H9 (cell line): ENCODE measurements around the gene SLC4A1. TPM values are rescaled to one million over a fixed set of nuclear protein-coding genes. Genes with fewer than 3 reads are reported as not detected.

Source experiments
- DNase-seq: peaks from one replicate; pipeline ENCODE4 v3.0.0-alpha.2; 2017
- H2AFZ ChIP-seq: one replicate; pipeline ENCODE4 v1.6.1; 2013; ENCODE audit warnings: mild to moderate bottlenecking, low read length, control low read depth, moderate library complexity
- H2AK5ac ChIP-seq: 2 replicates; pipeline ENCODE4 v1.6.1; 2013; ENCODE audit warnings: low read length, control low read depth, mixed read lengths; ENCODE audit not compliant: insufficient read length
- H2BK120ac ChIP-seq: one replicate; pipeline ENCODE4 v1.6.1; 2013; ENCODE audit warnings: low read depth, mild to moderate bottlenecking, low read length, control low read depth, inconsistent platforms; ENCODE audit not compliant: poor library complexity, severe bottlenecking
- H2BK12ac ChIP-seq: 2 replicates; pipeline ENCODE4 v1.6.1; 2013; ENCODE audit warnings: low read length, control low read depth, mixed read lengths, low read depth; ENCODE audit not compliant: insufficient read length
- H2BK15ac ChIP-seq: 2 replicates; pipeline ENCODE4 v1.6.1; 2013; ENCODE audit warnings: low read depth, low read length, control low read depth
- H2BK20ac ChIP-seq: one replicate; pipeline ENCODE4 v1.6.1; 2013; ENCODE audit warnings: low read depth, mild to moderate bottlenecking, low read length, control low read depth, inconsistent platforms; ENCODE audit not compliant: poor library complexity, severe bottlenecking
- H2BK5ac ChIP-seq: 2 replicates; pipeline ENCODE4 v1.6.1; 2013; ENCODE audit warnings: low read length, control low read depth, mixed read lengths; ENCODE audit not compliant: insufficient read length
- H3K14ac ChIP-seq: 2 replicates; pipeline ENCODE4 v1.6.1; 2013; ENCODE audit warnings: low read length, control low read depth; ENCODE audit not compliant: insufficient read depth
- H3K18ac ChIP-seq: 2 replicates; pipeline ENCODE4 v1.6.1; 2013; ENCODE audit warnings: low read depth, mild to moderate bottlenecking, mixed read lengths, low read length, control low read depth; ENCODE audit not compliant: insufficient read length
- H3K23ac ChIP-seq: 2 replicates; pipeline ENCODE4 v1.6.1; 2013; ENCODE audit warnings: low read length, control low read depth, mixed read lengths, low read depth; ENCODE audit not compliant: insufficient read length
- H3K23me2 ChIP-seq: 2 replicates; pipeline ENCODE4 v1.6.1; 2013; ENCODE audit warnings: low read depth, mild to moderate bottlenecking, mixed read lengths, low read length, control low read depth; ENCODE audit not compliant: insufficient read length, poor library complexity, severe bottlenecking
- H3K27ac ChIP-seq: 2 replicates; pipeline ENCODE4 v1.5.1; 2013; ENCODE audit warnings: low read length, control low read depth, mixed read lengths, low read depth; ENCODE audit not compliant: insufficient read length
- H3K27me3 ChIP-seq: 2 replicates; pipeline ENCODE4 v1.6.1; 2013; ENCODE audit warnings: low read length, control low read depth, inconsistent platforms; ENCODE audit not compliant: insufficient read depth
- H3K4ac ChIP-seq: 2 replicates; pipeline ENCODE4 v1.6.1; 2013; ENCODE audit warnings: low read depth, mild to moderate bottlenecking, control low read depth, inconsistent platforms, low read length, moderate library complexity
- H3K4me1 ChIP-seq: 2 replicates; pipeline ENCODE4 v1.6.1; 2013; ENCODE audit warnings: low read length, control low read depth, inconsistent platforms; ENCODE audit not compliant: insufficient read depth
- H3K4me2 ChIP-seq: 2 replicates; pipeline ENCODE4 v1.6.1; 2013; ENCODE audit warnings: low read length, control low read depth, mixed read lengths; ENCODE audit not compliant: insufficient read length, insufficient read depth
- H3K56ac ChIP-seq: 2 replicates; pipeline ENCODE4 v1.6.1; 2013; ENCODE audit warnings: low read depth, mild to moderate bottlenecking, mixed read lengths, low read length, control low read depth; ENCODE audit not compliant: insufficient read length
- H3K79me1 ChIP-seq: 2 replicates; pipeline ENCODE4 v1.6.1; 2013; ENCODE audit warnings: low read depth, mild to moderate bottlenecking, moderate library complexity, low read length, control low read depth, inconsistent platforms; ENCODE audit not compliant: insufficient read depth, poor library complexity, severe bottlenecking
- H3K79me2 ChIP-seq: 2 replicates; pipeline ENCODE4 v1.6.1; 2013; ENCODE audit warnings: low read length, control low read depth, inconsistent platforms; ENCODE audit not compliant: insufficient read depth
- H3K9ac ChIP-seq: 2 replicates; pipeline ENCODE4 v1.6.1; 2013; ENCODE audit warnings: low read length, control low read depth, mixed read lengths; ENCODE audit not compliant: insufficient read length; ENCODE audit errors: extremely low read depth
- H3K9me3 ChIP-seq: one replicate; pipeline ENCODE4 v1.6.1; 2013; ENCODE audit warnings: low read depth, low read length, inconsistent platforms; ENCODE audit not compliant: control insufficient read depth
- H3T11ph ChIP-seq: one replicate; pipeline ENCODE4 v1.6.1; 2013; ENCODE audit warnings: mild to moderate bottlenecking, low read length, control low read depth, inconsistent platforms
- H4K20me1 ChIP-seq: one replicate; pipeline ENCODE4 v1.6.1; 2013; ENCODE audit not compliant: control insufficient read depth, insufficient read length, insufficient read depth
- H4K5ac ChIP-seq: 2 replicates; pipeline ENCODE4 v1.6.1; 2013; ENCODE audit warnings: low read depth, mild to moderate bottlenecking, mixed read lengths, low read length, control low read depth; ENCODE audit not compliant: insufficient read length
- H4K8ac ChIP-seq: replicated peaks from 2 replicates; pipeline ENCODE4 v1.6.1; 2013; ENCODE audit warnings: low read length, control low read depth, mixed read lengths, low read depth; ENCODE audit not compliant: insufficient read length
- H4K91ac ChIP-seq: 2 replicates; pipeline ENCODE4 v1.6.1; 2013; ENCODE audit warnings: low read depth, mild to moderate bottlenecking, moderate library complexity, mixed read lengths, low read length, control low read depth; ENCODE audit not compliant: insufficient read length
- H3K27ac Mint-ChIP-seq, 3 experiments: 2 replicates in 2 of 3; 3 replicates in 1 of 3; pipeline ENCODE4 v1.8.0; 2020 to 2021; ENCODE audit warnings: mixed read lengths in 3 of 3, mild to moderate bottlenecking in 1 of 3, moderate library complexity in 1 of 3
- H3K27me3 Mint-ChIP-seq: 2 replicates; pipeline ENCODE4 v1.8.0; 2021; ENCODE audit warnings: low read depth, mild to moderate bottlenecking, moderate library complexity, mixed read lengths
- H3K36me3 Mint-ChIP-seq, 3 experiments: 2 replicates in 2 of 3; 3 replicates in 1 of 3; pipeline ENCODE4 v1.8.0; 2020 to 2021; ENCODE audit warnings: low read depth in 3 of 3, mixed read lengths in 3 of 3; ENCODE audit not compliant: insufficient read depth in 1 of 3
- H3K4me1 Mint-ChIP-seq, 2 experiments: 2 replicates each; pipeline ENCODE4 v1.8.0; 2020; ENCODE audit warnings: mixed read lengths in 2 of 2
- H3K4me3 Mint-ChIP-seq, 2 experiments: 2 replicates in 1 of 2; 3 replicates in 1 of 2; pipeline ENCODE4 v1.8.0; 2020 to 2021; ENCODE audit warnings: mild to moderate bottlenecking in 2 of 2, mixed read lengths in 2 of 2, moderate library complexity in 1 of 2
- H3K9me3 Mint-ChIP-seq, 2 experiments: 2 replicates in 1 of 2; 3 replicates in 1 of 2; pipeline ENCODE4 v1.8.0; 2020; ENCODE audit warnings: mild to moderate bottlenecking in 2 of 2, mixed read lengths in 2 of 2, moderate library complexity in 1 of 2
- WGBS: extraction: QIAGEN DNeasy Blood & Tissue Kit; methylation state at CpG from one replicate; pipeline ENCODE4 v1.1.7; 2013; ENCODE audit warnings: missing lambda C conversion rate, low lambda C conversion rate, mixed read lengths; ENCODE audit not compliant: insufficient read length; ENCODE audit errors: extremely low coverage; 5-methylcytosine and 5-hydroxymethylcytosine counted together
- total RNA-seq: library from RNA; stranded (reverse); gene quantifications from 2 replicates; pipeline ENCODE4 v1.2.1, GENCODE V29; 2021
- TF ChIP-seq, protein P1 (sequence below): fragments of 200-600 bp; sonication (generic); conservative IDR thresholded peaks from 3 replicates; pipeline ENCODE4 v1.8.0; 2021; ENCODE audit warnings: antibody characterized with exemption, mild to moderate bottlenecking

SLC4A1 gene
- total RNA-seq, 1 experiment from 2014 or later: not detected

DNA sequence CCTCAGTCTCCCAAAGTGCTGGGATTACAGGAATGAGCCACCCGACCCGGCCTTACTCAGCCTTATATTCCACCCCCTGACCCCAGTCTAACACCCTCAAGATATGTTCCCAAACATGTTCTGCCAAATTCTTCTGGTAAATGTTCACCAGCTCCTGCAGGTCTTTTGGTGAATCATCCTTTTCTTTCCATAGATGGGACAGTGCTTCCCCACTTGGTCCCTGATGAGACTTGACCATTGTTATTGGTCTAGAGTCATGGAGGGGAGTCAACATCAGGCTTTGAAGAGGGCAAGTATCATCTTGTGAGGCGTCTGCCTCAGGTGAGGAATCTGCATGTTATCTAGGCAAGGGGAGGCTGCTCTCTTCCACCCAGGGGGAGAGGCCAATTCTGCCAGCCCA lies 30.0 kb upstream of the SLC4A1 start:
- Mint-ChIP-seq H3K9me3 (no peaks in the 10 kb centered on the region), H3K4me3 (no peak overlapping the region; a peak in 1 of 5 replicates)
- no CpG with 5 or more reads among the region's 3 CpGs for WGBS

More for the DNA sequence above, 30.0 kb upstream of the SLC4A1 start:
- Histone ChIP-seq H3K4me1 (no peaks in the 10 kb centered on the region), H2AK5ac (no peak overlapping the region), H3K9me3 (no peaks in the 10 kb centered on the region), H4K91ac (no peak overlapping the region), H3K56ac (no peak overlapping the region), H3K27ac (no peak overlapping the region), H2BK15ac (no peak overlapping the region), H3T11ph (no peak overlapping the region), H2BK5ac (no peak overlapping the region), H4K8ac (no peak overlapping the region), H4K5ac (no peak overlapping the region), H2BK12ac (no peak overlapping the region), H2AFZ (no peak overlapping the region), H3K79me1 (no peaks in the 10 kb centered on the region), H4K20me1 (no peaks in the 10 kb centered on the region), H3K18ac (no peak overlapping the region), H2BK20ac (no peak overlapping the region), H3K23ac (no peak overlapping the region), H2BK120ac (no peak overlapping the region), H3K23me2 (no peaks in the 10 kb centered on the region), H3K79me2 (no peaks in the 10 kb centered on the region), H3K4me2 (no peak overlapping the region), H3K4ac (no peak overlapping the region), H3K14ac (no peak overlapping the region), H3K9ac (no peak overlapping the region), H3K27me3 (no peaks in the 10 kb centered on the region)
- TF ChIP-seq, protein P1, sequence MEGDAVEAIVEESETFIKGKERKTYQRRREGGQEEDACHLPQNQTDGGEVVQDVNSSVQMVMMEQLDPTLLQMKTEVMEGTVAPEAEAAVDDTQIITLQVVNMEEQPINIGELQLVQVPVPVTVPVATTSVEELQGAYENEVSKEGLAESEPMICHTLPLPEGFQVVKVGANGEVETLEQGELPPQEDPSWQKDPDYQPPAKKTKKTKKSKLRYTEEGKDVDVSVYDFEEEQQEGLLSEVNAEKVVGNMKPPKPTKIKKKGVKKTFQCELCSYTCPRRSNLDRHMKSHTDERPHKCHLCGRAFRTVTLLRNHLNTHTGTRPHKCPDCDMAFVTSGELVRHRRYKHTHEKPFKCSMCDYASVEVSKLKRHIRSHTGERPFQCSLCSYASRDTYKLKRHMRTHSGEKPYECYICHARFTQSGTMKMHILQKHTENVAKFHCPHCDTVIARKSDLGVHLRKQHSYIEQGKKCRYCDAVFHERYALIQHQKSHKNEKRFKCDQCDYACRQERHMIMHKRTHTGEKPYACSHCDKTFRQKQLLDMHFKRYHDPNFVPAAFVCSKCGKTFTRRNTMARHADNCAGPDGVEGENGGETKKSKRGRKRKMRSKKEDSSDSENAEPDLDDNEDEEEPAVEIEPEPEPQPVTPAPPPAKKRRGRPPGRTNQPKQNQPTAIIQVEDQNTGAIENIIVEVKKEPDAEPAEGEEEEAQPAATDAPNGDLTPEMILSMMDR: no peak
- H3K36me3 Mint-ChIP-seq: peaks cover 0 to 2% (median 0%) of the 10 kb centered on the region in 3 experiments; a peak in 2 of 7 replicates
- no peak for DNase-seq
- H3K27ac Mint-ChIP-seq: 0 out of 7 replicates have a peak overlapping the region, but pooled peaks of 1 of the 3 experiments have one; percentile 21
- H3K4me1 Mint-ChIP-seq: peaks cover 4 to 9% of the 10 kb centered on the region in 2 experiments; a peak in 3 of 4 replicates
- H3K27me3 Mint-ChIP-seq: no peaks in the 10 kb centered on the region; the same call in none of the 2 replicates
